DND-41 (cell line): ENCODE data around the gene ADRA2B.
"Not testable (repeated sequence)": the region's sequence is repeated elsewhere in the genome, so short reads cannot be mapped to it uniquely, and the experiment has no call there.

Source experiments
- EZH2 ChIP-seq: IDR thresholded peaks from 3 replicates; pipeline ENCODE4 v1.6.1; 2012; ENCODE audit warnings: borderline replicate concordance, low read depth, mild to moderate bottlenecking, moderate library complexity, low read length, inconsistent platforms; ENCODE audit not compliant: severe bottlenecking
- TF ChIP-seq, protein P1 (sequence below): IDR thresholded peaks from 2 replicates; pipeline ENCODE4 v1.5.1; 2012; ENCODE audit warnings: borderline replicate concordance, low read length, moderate library complexity, mild to moderate bottlenecking; ENCODE audit not compliant: poor library complexity, severe bottlenecking; ENCODE audit errors: extremely low read depth

DNA sequence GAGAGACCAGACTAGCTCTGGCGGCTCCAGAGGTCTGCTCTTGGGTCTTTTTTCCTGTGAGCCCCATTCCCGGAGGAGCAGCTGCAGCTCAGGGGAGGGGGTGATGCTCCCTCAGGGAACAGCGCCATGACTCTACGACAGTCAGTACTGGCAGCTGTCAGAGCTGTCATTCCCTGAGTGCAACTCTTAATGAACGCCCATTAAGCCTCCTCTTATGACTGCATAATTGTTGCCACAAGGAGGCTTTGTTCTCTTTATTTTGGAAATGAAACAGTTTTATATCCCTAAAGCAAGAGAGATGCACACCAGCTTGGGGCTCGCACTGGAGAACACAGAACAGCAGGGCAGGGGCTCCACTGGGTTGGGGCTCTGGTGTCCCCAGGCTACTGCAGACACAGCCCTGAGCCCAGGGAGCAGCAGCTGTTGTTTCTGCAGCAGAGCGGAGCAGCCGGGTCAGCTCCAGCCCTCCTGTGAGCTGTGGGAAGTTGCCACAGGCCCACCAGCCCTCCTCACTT lies 44.3 kb downstream of the ADRA2B start:
- TF ChIP-seq, protein P1, sequence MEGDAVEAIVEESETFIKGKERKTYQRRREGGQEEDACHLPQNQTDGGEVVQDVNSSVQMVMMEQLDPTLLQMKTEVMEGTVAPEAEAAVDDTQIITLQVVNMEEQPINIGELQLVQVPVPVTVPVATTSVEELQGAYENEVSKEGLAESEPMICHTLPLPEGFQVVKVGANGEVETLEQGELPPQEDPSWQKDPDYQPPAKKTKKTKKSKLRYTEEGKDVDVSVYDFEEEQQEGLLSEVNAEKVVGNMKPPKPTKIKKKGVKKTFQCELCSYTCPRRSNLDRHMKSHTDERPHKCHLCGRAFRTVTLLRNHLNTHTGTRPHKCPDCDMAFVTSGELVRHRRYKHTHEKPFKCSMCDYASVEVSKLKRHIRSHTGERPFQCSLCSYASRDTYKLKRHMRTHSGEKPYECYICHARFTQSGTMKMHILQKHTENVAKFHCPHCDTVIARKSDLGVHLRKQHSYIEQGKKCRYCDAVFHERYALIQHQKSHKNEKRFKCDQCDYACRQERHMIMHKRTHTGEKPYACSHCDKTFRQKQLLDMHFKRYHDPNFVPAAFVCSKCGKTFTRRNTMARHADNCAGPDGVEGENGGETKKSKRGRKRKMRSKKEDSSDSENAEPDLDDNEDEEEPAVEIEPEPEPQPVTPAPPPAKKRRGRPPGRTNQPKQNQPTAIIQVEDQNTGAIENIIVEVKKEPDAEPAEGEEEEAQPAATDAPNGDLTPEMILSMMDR: not testable (repeated sequence)
- TF ChIP-seq EZH2: not testable (repeated sequence)
